Activated CD8-positive, alpha-beta memory T cell treated with anti-CD3 and anti-CD28 coated beads, Interleukin-2, amount 50 U/mL, for 48 hours (primary cell): ENCODE results near the gene DOC2B.
"Not testable (repeated sequence)": the region's sequence is repeated elsewhere in the genome, so short reads cannot be mapped to it uniquely, and the experiment has no call there.

Experiments
- DNase-seq: peaks from one replicate; pipeline ENCODE4 v3.0.0-alpha.2; 2020

Gene DOC2B

GRCh38 chr17:210402-210801, 29.0 kb upstream of the DOC2B start:
- DNase-seq: no peak

- DNase-seq: no peak
Observed at GRCh38 chr17:208429-208828, 27.0 kb upstream of the DOC2B start.

GRCh38 chr17:207775-208174, 26.3 kb upstream of the DOC2B start:
- no peak for DNase-seq

GRCh38 chr17:206941-207560, 25.6 kb upstream of the DOC2B start:
- DNase-seq: no peak

GRCh38 chr17:206484-206883, 25.0 kb upstream of the DOC2B start:
- not testable (repeated sequence) for DNase-seq

- no peak for DNase-seq
Observed at GRCh38 chr17:205817-206216, 24.4 kb upstream of the DOC2B start.

- no peak for DNase-seq
Observed at GRCh38 chr17:205148-205669, 23.8 kb upstream of the DOC2B start.

- no peak for DNase-seq
Observed at GRCh38 chr17:204427-205147, 23.1 kb upstream of the DOC2B start.

GRCh38 chr17:202501-202951, 21.1 kb upstream of the DOC2B start:
- DNase-seq: no peak

- not testable (repeated sequence) for DNase-seq
Observed at GRCh38 chr17:201736-202135, 20.3 kb upstream of the DOC2B start.

GRCh38 chr17:201257-201656, 19.8 kb upstream of the DOC2B start:
- not testable (repeated sequence) for DNase-seq

GRCh38 chr17:200586-200985, 19.1 kb upstream of the DOC2B start:
- DNase-seq: no peak

GRCh38 chr17:199806-200545, 18.5 kb upstream of the DOC2B start:
- no peak for DNase-seq

GRCh38 chr17:199191-199604, 17.7 kb upstream of the DOC2B start:
- no peak for DNase-seq

- DNase-seq: not testable (repeated sequence)
Observed at GRCh38 chr17:198225-198624, 16.8 kb upstream of the DOC2B start.

GRCh38 chr17:197352-197751, 15.9 kb upstream of the DOC2B start:
- no peak for DNase-seq

GRCh38 chr17:194828-195602, 13.6 kb upstream of the DOC2B start:
- DNase-seq: no peak

- DNase-seq: no peak
Observed at GRCh38 chr17:193841-194806, 12.7 kb upstream of the DOC2B start.

- no peak for DNase-seq
Observed at GRCh38 chr17:193426-193810, 12.0 kb upstream of the DOC2B start.

GRCh38 chr17:192666-193425, 11.4 kb upstream of the DOC2B start:
- no peak for DNase-seq

- no peak for DNase-seq
Observed at GRCh38 chr17:189444-189843, 8.0 kb upstream of the DOC2B start.
